IMR-90 (cell line): ENCODE data around the gene CD6. TPM values are rescaled to one million over a fixed set of nuclear protein-coding genes. Genes with fewer than 3 reads are reported as not detected.

Experiments used
- ATAC-seq: fragments of 200-7000 bp; cut with Tn5 transposase; 2 replicates; pipeline ENCODE4 v1.9.1; 2020; ENCODE audit warnings: low read depth, mild to moderate bottlenecking, moderate library complexity
- BruUV-seq: library from RNA; stranded (reverse); fragments of 400-500 nt; replicated peaks from 2 replicates; lab custom pipeline; 2021; lab: Mats Ljungman, UMichigan
- CTCF ChIA-PET: fragments of 300-600 bp; formaldehyde crosslinking; extraction: SDS; loops from one replicate; lab custom pipeline; 2021; ENCODE audit warnings: antibody characterized with exemption; lab: Yijun Ruan, JAX
- POLR2A ChIA-PET: fragments of 300-600 bp; sonication (Branson Sonifier 250); formaldehyde crosslinking; loops from one replicate; lab custom pipeline; 2022; ENCODE audit warnings: antibody characterized with exemption; ENCODE audit not compliant: unreplicated experiment; lab: Charles Lee
- DNase-seq: peaks from one replicate; pipeline ENCODE4 v3.0.0; 2013
- H2AFZ ChIP-seq: replicated peaks from 2 replicates; pipeline ENCODE3; 2013; ENCODE audit warnings: low read length, mild to moderate bottlenecking; ENCODE audit not compliant: poor library complexity
- H2AK5ac ChIP-seq: 2 replicates; pipeline ENCODE4 v1.6.1; 2013; ENCODE audit warnings: low read depth, low read length, inconsistent platforms
- H2AK9ac ChIP-seq: replicated peaks from 2 replicates; pipeline ENCODE3; 2013; ENCODE audit warnings: mild to moderate bottlenecking, low read depth, low read length, moderate library complexity; ENCODE audit not compliant: poor library complexity
- H2BK120ac ChIP-seq: 2 replicates; pipeline ENCODE4 v1.6.1; 2013; ENCODE audit warnings: low read depth, low read length, inconsistent platforms
- H2BK15ac ChIP-seq: 3 replicates; pipeline ENCODE4 v1.6.1; 2013; ENCODE audit warnings: low read depth, low read length, inconsistent platforms
- H2BK20ac ChIP-seq: 2 replicates; pipeline ENCODE4 v1.6.1; 2013; ENCODE audit warnings: low read depth, mild to moderate bottlenecking, inconsistent platforms, low read length, moderate library complexity
- H2BK5ac ChIP-seq: 2 replicates; pipeline ENCODE4 v1.6.1; 2013; ENCODE audit warnings: mild to moderate bottlenecking, low read depth, low read length, inconsistent platforms; ENCODE audit not compliant: poor library complexity, severe bottlenecking
- H3K14ac ChIP-seq: replicated peaks from 2 replicates; pipeline ENCODE4 v1.6.1; 2013; ENCODE audit warnings: low read depth, low read length, inconsistent platforms
- H3K18ac ChIP-seq: 2 replicates; pipeline ENCODE4 v1.6.1; 2013; ENCODE audit warnings: low read depth, low read length, control low read depth
- H3K23ac ChIP-seq: 2 replicates; pipeline ENCODE4 v1.6.1; 2013; ENCODE audit warnings: low read depth, low read length, inconsistent platforms
- H3K27ac ChIP-seq: 2 replicates; pipeline ENCODE4 v1.5.1; 2013; ENCODE audit warnings: mild to moderate bottlenecking, control low read depth, low read length; ENCODE audit not compliant: insufficient read depth
- H3K27me3 ChIP-seq: 2 replicates; pipeline ENCODE4 v1.6.1; 2013; ENCODE audit warnings: low read length; ENCODE audit not compliant: control insufficient read depth, insufficient read depth
- H3K36me3 ChIP-seq: 2 replicates; pipeline ENCODE4 v1.6.1; 2013; ENCODE audit warnings: low read length, mixed read lengths; ENCODE audit not compliant: control insufficient read depth, insufficient read depth
- H3K4ac ChIP-seq: 2 replicates; pipeline ENCODE4 v1.6.1; 2013; ENCODE audit warnings: low read depth, low read length, inconsistent platforms
- H3K4me1 ChIP-seq: 2 replicates; pipeline ENCODE4 v1.6.1; 2013; ENCODE audit warnings: low read length, mixed read lengths; ENCODE audit not compliant: control insufficient read depth, insufficient read depth
- H3K4me2 ChIP-seq: 2 replicates; pipeline ENCODE4 v1.6.1; 2013; ENCODE audit warnings: low read depth, mild to moderate bottlenecking, control low read depth, low read length, moderate library complexity
- H3K4me3 ChIP-seq: 2 replicates; pipeline ENCODE4 v1.5.1; 2013; ENCODE audit warnings: low read depth, mild to moderate bottlenecking, control low read depth, low read length, moderate library complexity; ENCODE audit not compliant: insufficient read depth
- H3K56ac ChIP-seq: 2 replicates; pipeline ENCODE4 v1.6.1; 2013; ENCODE audit warnings: low read length, inconsistent platforms; ENCODE audit not compliant: insufficient read depth; ENCODE audit errors: extremely low read depth
- H3K79me1 ChIP-seq, 2 experiments: 2 replicates each; pipeline ENCODE4 v1.6.1; 2013; ENCODE audit warnings: low read length in 2 of 2, inconsistent platforms in 1 of 2, low read depth in 1 of 2
- H3K9ac ChIP-seq: 2 replicates; pipeline ENCODE4 v1.6.1; 2013; ENCODE audit warnings: low read depth, low read length, control low read depth
- H3K9me1 ChIP-seq: 2 replicates; pipeline ENCODE4 v1.6.1; 2013; ENCODE audit warnings: low read length, inconsistent platforms; ENCODE audit not compliant: insufficient read depth
- H3K9me3 ChIP-seq: 2 replicates; pipeline ENCODE4 v1.6.1; 2013; ENCODE audit warnings: low read length; ENCODE audit not compliant: control insufficient read depth, insufficient read depth
- H4K20me1 ChIP-seq: 2 replicates; pipeline ENCODE4 v1.6.1; 2013; ENCODE audit warnings: low read length, inconsistent platforms; ENCODE audit not compliant: insufficient read depth
- H4K5ac ChIP-seq: 2 replicates; pipeline ENCODE4 v1.6.1; 2013; ENCODE audit warnings: mild to moderate bottlenecking, low read depth, low read length, control low read depth
- H4K8ac ChIP-seq, 2 experiments: 2 replicates each; pipeline ENCODE4 v1.6.1; 2013; ENCODE audit warnings: low read depth in 2 of 2, low read length in 2 of 2, control low read depth in 1 of 2, inconsistent platforms in 1 of 2
- H4K91ac ChIP-seq: 2 replicates; pipeline ENCODE4 v1.6.1; 2013; ENCODE audit warnings: low read depth, low read length, inconsistent platforms; ENCODE audit not compliant: insufficient read depth
- BHLHE40 ChIP-seq: fragments of 150-350 bp; IDR thresholded peaks from 2 replicates; pipeline ENCODE4 v1.6.1; 2016; ENCODE audit warnings: mild to moderate bottlenecking, low read depth, low read length
- CEBPB ChIP-seq: IDR thresholded peaks from 2 replicates; pipeline ENCODE4 v1.6.1; 2012; ENCODE audit warnings: low read depth, low read length, improper control_type of control experiment
- CHD1 ChIP-seq: IDR thresholded peaks from 2 replicates; pipeline ENCODE4 v1.6.1; 2012; ENCODE audit warnings: low read depth, low read length, improper control_type of control experiment
- ELK1 ChIP-seq: fragments of 150-350 bp; IDR thresholded peaks from 2 replicates; pipeline ENCODE4 v1.6.1; 2016; ENCODE audit warnings: low read depth, mild to moderate bottlenecking, low read length, moderate library complexity, borderline replicate concordance
- FOS ChIP-seq: fragments of 150-350 bp; IDR thresholded peaks from 2 replicates; pipeline ENCODE4 v1.6.1; 2016; ENCODE audit warnings: low read depth, low read length
- MAFK ChIP-seq: IDR thresholded peaks from 2 replicates; pipeline ENCODE4 v1.6.1; 2012; ENCODE audit warnings: low read depth, low read length, improper control_type of control experiment
- MAZ ChIP-seq: IDR thresholded peaks from 2 replicates; pipeline ENCODE4 v1.6.1; 2012; ENCODE audit warnings: low read depth, mild to moderate bottlenecking, low read length, improper control_type of control experiment, moderate library complexity, borderline replicate concordance
- MXI1 ChIP-seq: IDR thresholded peaks from 2 replicates; pipeline ENCODE4 v1.6.1; 2012; ENCODE audit warnings: low read depth, mild to moderate bottlenecking, low read length, moderate library complexity, borderline replicate concordance
- NFE2L2 ChIP-seq: fragments of 150-350 bp; IDR thresholded peaks from 2 replicates; pipeline ENCODE4 v1.6.1; 2016; ENCODE audit warnings: low read depth, mild to moderate bottlenecking, low read length
- POLR2A ChIP-seq: IDR thresholded peaks from 2 replicates; pipeline ENCODE4 v1.6.1; 2012; ENCODE audit warnings: mild to moderate bottlenecking, low read depth, low read length
- RAD21 ChIP-seq: IDR thresholded peaks from 2 replicates; pipeline ENCODE4 v1.6.1; 2012; ENCODE audit warnings: low read length, improper control_type of control experiment
- RCOR1 ChIP-seq: IDR thresholded peaks from 2 replicates; pipeline ENCODE4 v1.6.1; 2012; ENCODE audit warnings: mild to moderate bottlenecking, low read length, improper control_type of control experiment; ENCODE audit not compliant: insufficient replicate concordance
- RFX5 ChIP-seq: IDR thresholded peaks from 2 replicates; pipeline ENCODE4 v1.8.0; 2012; ENCODE audit warnings: low read depth, mild to moderate bottlenecking, low read length, moderate library complexity
- WGBS, 2 experiments: methylation state at CpG; one replicate each; pipeline versions ENCODE4 v1.1.5 to v1.1.7; 2013; ENCODE audit warnings: missing lambda C conversion rate in 2 of 2; ENCODE audit not compliant: insufficient read length in 1 of 2; ENCODE audit errors: extremely low coverage in 2 of 2; 5-methylcytosine and 5-hydroxymethylcytosine counted together
- dilution Hi-C: fragments of 300-500 bp; cut with HindIII; formaldehyde crosslinking; loops from one replicate; pipeline ENCODE4 v1.14.3; 2018; ENCODE audit warnings: low sequenced_read_pairs; ENCODE audit not compliant: unreplicated experiment
- in situ Hi-C: fragments of 300-500 bp; cut with MboI; formaldehyde crosslinking; loops from 3 replicates; pipeline ENCODE4 v1.14.3; 2019; ENCODE audit warnings: low sequenced_read_pairs, inconsistent platforms, mixed read lengths
- intact Hi-C: fragments of 100-400 bp; cut with micrococcal nuclease; formaldehyde crosslinking; loops from 2 replicates; pipeline ENCODE4 v1.10.0; 2022
- polyA plus RNA-seq, 3 experiments: library from polyadenylated mRNA; depleted of rRNA; stranded (reverse); fragments of >200 nt; gene quantifications; 2 replicates each; pipeline ENCODE4 v1.2.3, GENCODE V29; 2012; ENCODE audit warnings: low replicate concordance in 1 of 3
- total RNA-seq: library from RNA; depleted of rRNA; stranded (reverse); fragments of >200 nt; gene quantifications from 2 replicates; pipeline ENCODE4 v1.2.3, GENCODE V29; 2012
- TF ChIP-seq, protein P1 (sequence below): conservative IDR thresholded peaks from 2 replicates; pipeline ENCODE4 v1.5.1; 2012; ENCODE audit warnings: mild to moderate bottlenecking, low read depth, low read length, improper control_type of control experiment
- TF ChIP-seq, protein P2 (sequence below): fragments of 150-350 bp; IDR thresholded peaks from 2 replicates; pipeline ENCODE4 v1.6.1; 2017; ENCODE audit warnings: mild to moderate bottlenecking, antibody characterized with exemption, low read length, low read depth

CD6 gene
- total and polyA plus RNA-seq, 2 of the 4 experiments (the other 2 are of a cell fraction), result not detected

DNA sequence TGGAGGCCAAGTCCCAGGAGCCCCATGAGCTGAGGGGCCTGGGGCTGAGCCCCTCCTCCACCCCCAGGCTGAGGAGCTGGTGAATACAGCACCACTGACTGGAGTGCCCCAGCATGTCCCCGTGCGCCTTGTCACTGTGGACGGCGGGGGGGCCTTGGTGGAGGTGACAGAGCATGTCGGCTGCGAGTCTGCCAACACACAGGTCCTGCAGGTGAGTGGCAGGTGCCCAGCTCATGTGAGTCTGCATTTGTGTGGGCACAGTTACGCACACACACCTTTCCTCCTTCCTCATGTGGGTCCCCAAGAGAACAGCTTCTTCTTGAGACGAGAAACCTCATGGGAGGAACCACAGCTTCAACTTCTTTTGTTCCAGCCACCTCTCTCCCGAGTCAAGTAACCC, 39.6 kb upstream of the CD6 start:
- intact Hi-C loops, result no loop called here

More for the DNA sequence above, 39.6 kb upstream of the CD6 start:
- DNase-seq (no peak), ATAC-seq (no peak)
- Histone ChIP-seq H4K20me1 (no peaks in the 10 kb centered on the region), H3K56ac (no peak overlapping the region), H2BK120ac (no peak overlapping the region), H3K14ac (no peak overlapping the region), H3K4me3 (no peak overlapping the region), H3K9ac (no peak overlapping the region), H3K9me1 (no peaks in the 10 kb centered on the region), H3K23ac (no peak overlapping the region), H3K27me3 (no peaks in the 10 kb centered on the region), H2BK20ac (no peak overlapping the region), H2AK5ac (no peak overlapping the region), H4K5ac (no peak overlapping the region), H4K8ac (no peak overlapping the region), H3K18ac (no peak overlapping the region), H2AK9ac (no peak overlapping the region), H3K79me1 (peaks cover 0 to 3% of the 10 kb centered on the region in 2 experiments; a peak in 2 of 4 replicates), H2BK5ac (no peak overlapping the region), H2AFZ (no peak overlapping the region), H3K4me2 (no peak overlapping the region), H4K91ac (no peak overlapping the region), H3K9me3 (no peaks in the 10 kb centered on the region), H3K27ac (no peak overlapping the region), H2BK15ac (no peak overlapping the region), H3K36me3 (peaks cover 54% of the 10 kb centered on the region), H3K4me1 (no peaks in the 10 kb centered on the region; the same call in 1 of the 2 replicates), H3K4ac (no peak overlapping the region)
- TF ChIP-seq FOS (no peak), MAFK (no peak), ELK1 (no peak), POLR2A (no peak), NFE2L2 (no peak), CHD1 (no peak), RCOR1 (no peak), CEBPB (no peak), RFX5 (no peak), BHLHE40 (no peak), MAZ (no peak), MXI1 (no peak), RAD21 (no peak)
- TF ChIP-seq, protein P1, sequence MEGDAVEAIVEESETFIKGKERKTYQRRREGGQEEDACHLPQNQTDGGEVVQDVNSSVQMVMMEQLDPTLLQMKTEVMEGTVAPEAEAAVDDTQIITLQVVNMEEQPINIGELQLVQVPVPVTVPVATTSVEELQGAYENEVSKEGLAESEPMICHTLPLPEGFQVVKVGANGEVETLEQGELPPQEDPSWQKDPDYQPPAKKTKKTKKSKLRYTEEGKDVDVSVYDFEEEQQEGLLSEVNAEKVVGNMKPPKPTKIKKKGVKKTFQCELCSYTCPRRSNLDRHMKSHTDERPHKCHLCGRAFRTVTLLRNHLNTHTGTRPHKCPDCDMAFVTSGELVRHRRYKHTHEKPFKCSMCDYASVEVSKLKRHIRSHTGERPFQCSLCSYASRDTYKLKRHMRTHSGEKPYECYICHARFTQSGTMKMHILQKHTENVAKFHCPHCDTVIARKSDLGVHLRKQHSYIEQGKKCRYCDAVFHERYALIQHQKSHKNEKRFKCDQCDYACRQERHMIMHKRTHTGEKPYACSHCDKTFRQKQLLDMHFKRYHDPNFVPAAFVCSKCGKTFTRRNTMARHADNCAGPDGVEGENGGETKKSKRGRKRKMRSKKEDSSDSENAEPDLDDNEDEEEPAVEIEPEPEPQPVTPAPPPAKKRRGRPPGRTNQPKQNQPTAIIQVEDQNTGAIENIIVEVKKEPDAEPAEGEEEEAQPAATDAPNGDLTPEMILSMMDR, result no peak
- TF ChIP-seq, protein P2, sequence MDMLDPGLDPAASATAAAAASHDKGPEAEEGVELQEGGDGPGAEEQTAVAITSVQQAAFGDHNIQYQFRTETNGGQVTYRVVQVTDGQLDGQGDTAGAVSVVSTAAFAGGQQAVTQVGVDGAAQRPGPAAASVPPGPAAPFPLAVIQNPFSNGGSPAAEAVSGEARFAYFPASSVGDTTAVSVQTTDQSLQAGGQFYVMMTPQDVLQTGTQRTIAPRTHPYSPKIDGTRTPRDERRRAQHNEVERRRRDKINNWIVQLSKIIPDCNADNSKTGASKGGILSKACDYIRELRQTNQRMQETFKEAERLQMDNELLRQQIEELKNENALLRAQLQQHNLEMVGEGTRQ, result no peak
- no TSS peak for BruUV-seq
- ChIA-PET CTCF (no interaction called here), POLR2A (no interaction called here)
- dilution Hi-C loops (no loop called here), in situ Hi-C loops (no loop called here)
- 100% methylated on average over 1 of the region's 9 CpGs; no CpG with 5 or more reads in 1 of the 2 experiments for WGBS, 2 experiments
